Esophagus muscularis mucosa (tissue), 4 donors: ENCODE measurements around the gene TRDMT1. TPM values are rescaled to one million over a fixed set of nuclear protein-coding genes. Genes with fewer than 3 reads are reported as not detected.

Source experiments
- DNase-seq: peaks from one replicate; pipeline ENCODE4 v3.0.0-alpha.2; 2017; ENCODE audit errors: extremely low spot score
- H3K27ac ChIP-seq, 4 donors: fragments of 200-600 bp; sonication (generic); replicated peaks in 1 of 4; 1 replicate in 3 of 4; 2 replicates in 1 of 4; pipeline ENCODE4 v1.5.1; 2016 to 2019; ENCODE audit warnings: mild to moderate bottlenecking in 1 of 4
- H3K27me3 ChIP-seq, 4 donors: fragments of 200-600 bp; sonication (generic); one replicate each; pipeline versions ENCODE4 v1.5.1 to v1.6.0; 2016 to 2019
- H3K36me3 ChIP-seq, 4 donors: fragments of 200-600 bp; sonication (generic); one replicate each; pipeline ENCODE4 v1.5.1; 2016 to 2019
- H3K4me1 ChIP-seq, 4 donors: fragments of 200-600 bp; sonication (generic); one replicate each; pipeline ENCODE4 v1.5.1; 2016 to 2019
- H3K4me3 ChIP-seq, 4 donors: fragments of 200-600 bp; sonication (generic); 1 replicate in 2 of 4; 2 replicates in 2 of 4; pipeline ENCODE4 v1.5.1; 2016 to 2019; ENCODE audit warnings: mild to moderate bottlenecking in 4 of 4, moderate library complexity in 1 of 4
- H3K9me3 ChIP-seq, 4 donors: fragments of 200-600 bp; sonication (generic); 1 replicate in 3 of 4; 2 replicates in 1 of 4; pipeline ENCODE4 v1.5.1; 2016 to 2019
- CTCF ChIP-seq, 3 experiments: fragments of 200-600 bp in 2 of 3; fragments of 450-650 bp in 1 of 3; sonication (generic) in 2 of 3; IDR thresholded peaks; one replicate each; pipeline ENCODE4 v1.5.1; 2017 to 2019; ENCODE audit warnings: antibody characterized with exemption in 3 of 3, mild to moderate bottlenecking in 2 of 3, moderate library complexity in 1 of 3
- EP300 ChIP-seq: sonication (generic); formaldehyde crosslinking; IDR thresholded peaks from one replicate; pipeline ENCODE4 v1.6.1; 2017; ENCODE audit warnings: antibody characterized with exemption
- POLR2A ChIP-seq: fragments of 450-650 bp; IDR thresholded peaks from one replicate; pipeline ENCODE4 v1.6.1; 2017; ENCODE audit warnings: antibody characterized with exemption, moderate library complexity, mild to moderate bottlenecking, low read depth
- POLR2AphosphoS5 ChIP-seq, 2 donors: sonication (generic); formaldehyde crosslinking; IDR thresholded peaks; one replicate each; pipeline ENCODE4 v1.6.1; 2017; ENCODE audit warnings: antibody characterized with exemption in 2 of 2
- WGBS: methylation state at CpG from one replicate; pipeline ENCODE4 v1.1.5; 2018; 5-methylcytosine and 5-hydroxymethylcytosine counted together
- intact Hi-C: fragments of 100-400 bp; cut with DNase I; formaldehyde crosslinking; loops from one replicate; pipeline ENCODE4 v1.15.1; 2023
- total RNA-seq, 4 donors: library from RNA; depleted of rRNA; stranded (reverse); fragments of >200 nt; gene quantifications; one replicate each; pipeline versions ENCODE4 v1.1.0 to v1.2.1, GENCODE V29; 2016

The TRDMT1 gene
- total RNA-seq, 4 donors from 2014 or later: 4.8 to 5.8 (median 5.5) TPM

- intact Hi-C loops: no loop called here
- Histone ChIP-seq H3K4me3 (peak overlapping the region; percentile 5 to 94 (median 79)), H3K4me1 (peaks cover 43 to 68% (median 60%) of the 10 kb centered on the region in 4 donors), H3K27me3 (no peaks in the 10 kb centered on the region), H3K36me3 (peaks cover 47 to 80% (median 61%) of the 10 kb centered on the region in 4 donors), H3K9me3 (no peaks in the 10 kb centered on the region), H3K27ac (peak overlapping the region; percentile 61 to 100 (median 96))
- 64% methylated on average over 14 of the region's 14 CpGs for WGBS
- TF ChIP-seq POLR2A (no peak), POLR2AphosphoS5 (IDR thresholded peaks at IDR 0.05) (peak; percentile 26 to 50)
- no peak for DNase-seq
Observed at GRCh38 chr10:17233286-17233991, 32.0 kb upstream of the TRDMT1 start.

GRCh38 chr10:17232276-17232960 lies 30.9 kb upstream of the TRDMT1 start:
- no peaks in the 10 kb centered on the region for H3K9me3 ChIP-seq
- H3K4me1 ChIP-seq: peaks cover 43 to 78% (median 62%) of the 10 kb centered on the region in 4 donors
- no peak for TF ChIP-seq CTCF (IDR thresholded peaks at IDR 0.05)
- TF ChIP-seq POLR2AphosphoS5 (IDR thresholded peaks at IDR 0.05): no peak
- TF ChIP-seq EP300: no peak
- no peak for TF ChIP-seq POLR2A
- peaks cover 41 to 70% (median 53%) of the 10 kb centered on the region in 4 donors for H3K36me3 ChIP-seq
- H3K4me3 ChIP-seq: peak overlapping the region; percentile 71 to 94 (median 84)
- WGBS: 42% methylated on average over 3 of the region's 3 CpGs
- no peak for DNase-seq
- H3K27me3 ChIP-seq: no peaks in the 10 kb centered on the region
- intact Hi-C loops: no loop called here
- peak overlapping the region; percentile 95 to 100 (median 97) for H3K27ac ChIP-seq

GRCh38 chr10:17231788-17232187 lies 30.3 kb upstream of the TRDMT1 start:
- no peak for DNase-seq
- Histone ChIP-seq H3K4me3 (peak overlapping the region; percentile 71 to 94 (median 84)), H3K27ac (peak overlapping the region; percentile 95 to 100 (median 97)), H3K36me3 (peaks cover 35 to 64% (median 47%) of the 10 kb centered on the region in 4 donors), H3K27me3 (no peaks in the 10 kb centered on the region), H3K9me3 (no peaks in the 10 kb centered on the region), H3K4me1 (peaks cover 48 to 84% (median 68%) of the 10 kb centered on the region in 4 donors)
- no peak for TF ChIP-seq POLR2AphosphoS5 (IDR thresholded peaks at IDR 0.05)
- TF ChIP-seq EP300: no peak
- TF ChIP-seq CTCF (IDR thresholded peaks at IDR 0.05): no peak
- no peak for TF ChIP-seq POLR2A
- intact Hi-C loops: loop anchor here (2.0 kb wide), 1 partner anchor 31 kb away; the partner anchor contains the start of gene TRDMT1
- 58% methylated on average over 1 of the region's 1 CpG for WGBS

GRCh38 chr10:17229967-17230682 lies 28.7 kb upstream of the TRDMT1 start:
- 0% methylated on average over 15 of the region's 43 CpGs for WGBS
- intact Hi-C loops: loop anchor here (2.0 to 10.0 kb wide), 2 partner anchors 29 to 155 kb away; partner anchors contain the start of gene TRDMT1
- Histone ChIP-seq H3K36me3 (peaks cover 22 to 47% (median 30%) of the 10 kb centered on the region in 4 donors), H3K4me1 (peaks cover 44 to 85% (median 63%) of the 10 kb centered on the region in 4 donors), H3K9me3 (no peaks in the 10 kb centered on the region), H3K4me3 (peak overlapping the region; percentile 71 to 94 (median 84)), H3K27me3 (no peaks in the 10 kb centered on the region), H3K27ac (peak overlapping the region; percentile 95 to 100 (median 97))
- peak; percentile 75 to 87 for TF ChIP-seq POLR2AphosphoS5 (IDR thresholded peaks at IDR 0.05)
- peak in 1 of 3 experiments; percentile 24 for TF ChIP-seq CTCF (IDR thresholded peaks at IDR 0.05)
- peak; percentile 53 for TF ChIP-seq POLR2A
- no peak for TF ChIP-seq EP300
- DNase-seq: peak; percentile 95
